ENCODE measurements around the gene MLLT10. TPM values are rescaled to one million over a fixed set of nuclear protein-coding genes. Genes with fewer than 3 reads are reported as not detected.

The MLLT10 gene
- total RNA-seq, 4 donors from 2014 or later: 46.3 to 109 (median 57.7) TPM

DNA sequence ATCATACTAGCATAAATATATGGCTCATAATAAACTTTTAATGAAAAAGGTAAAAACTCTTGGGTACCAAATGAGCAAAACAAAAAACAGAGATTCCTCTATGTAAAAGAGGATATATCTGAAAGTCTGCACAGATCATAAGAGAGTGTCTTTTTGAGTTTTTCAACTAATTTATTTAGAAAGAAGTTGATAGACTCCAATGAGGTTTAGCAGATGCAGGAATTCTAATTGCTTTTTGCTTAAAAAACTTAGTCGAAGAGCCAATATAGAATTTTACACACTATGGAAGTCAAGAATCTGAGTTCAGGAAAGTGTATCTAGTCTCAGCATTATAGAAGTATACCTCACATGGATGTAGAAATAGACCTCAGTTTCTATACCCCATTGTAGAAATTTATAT is 3.4 kb upstream of the MLLT10 start:
- TF ChIP-seq POLR2A (IDR thresholded peaks at IDR 0.05): no peak
- TF ChIP-seq, protein P1, sequence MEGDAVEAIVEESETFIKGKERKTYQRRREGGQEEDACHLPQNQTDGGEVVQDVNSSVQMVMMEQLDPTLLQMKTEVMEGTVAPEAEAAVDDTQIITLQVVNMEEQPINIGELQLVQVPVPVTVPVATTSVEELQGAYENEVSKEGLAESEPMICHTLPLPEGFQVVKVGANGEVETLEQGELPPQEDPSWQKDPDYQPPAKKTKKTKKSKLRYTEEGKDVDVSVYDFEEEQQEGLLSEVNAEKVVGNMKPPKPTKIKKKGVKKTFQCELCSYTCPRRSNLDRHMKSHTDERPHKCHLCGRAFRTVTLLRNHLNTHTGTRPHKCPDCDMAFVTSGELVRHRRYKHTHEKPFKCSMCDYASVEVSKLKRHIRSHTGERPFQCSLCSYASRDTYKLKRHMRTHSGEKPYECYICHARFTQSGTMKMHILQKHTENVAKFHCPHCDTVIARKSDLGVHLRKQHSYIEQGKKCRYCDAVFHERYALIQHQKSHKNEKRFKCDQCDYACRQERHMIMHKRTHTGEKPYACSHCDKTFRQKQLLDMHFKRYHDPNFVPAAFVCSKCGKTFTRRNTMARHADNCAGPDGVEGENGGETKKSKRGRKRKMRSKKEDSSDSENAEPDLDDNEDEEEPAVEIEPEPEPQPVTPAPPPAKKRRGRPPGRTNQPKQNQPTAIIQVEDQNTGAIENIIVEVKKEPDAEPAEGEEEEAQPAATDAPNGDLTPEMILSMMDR (IDR thresholded peaks at IDR 0.05): no peak
- Histone ChIP-seq H3K9me3 (no peaks in the 10 kb centered on the region), H3K36me3 (no peaks in the 10 kb centered on the region), H3K27ac (peak overlapping the region in 1 of 3 donors; percentile 5), H3K27me3 (no peaks in the 10 kb centered on the region), H3K4me1 (peaks cover 6 to 12% of the 10 kb centered on the region in 2 donors), H3K4me3 (replicated peaks in 1 of 3) (no peak overlapping the region)
- intact Hi-C loops (cut with DNase I): no loop called here
- DNase-seq: no peak
- 94 to 98% methylated on average over 1 of the region's 1 CpG for WGBS, 2 donors

DNA sequence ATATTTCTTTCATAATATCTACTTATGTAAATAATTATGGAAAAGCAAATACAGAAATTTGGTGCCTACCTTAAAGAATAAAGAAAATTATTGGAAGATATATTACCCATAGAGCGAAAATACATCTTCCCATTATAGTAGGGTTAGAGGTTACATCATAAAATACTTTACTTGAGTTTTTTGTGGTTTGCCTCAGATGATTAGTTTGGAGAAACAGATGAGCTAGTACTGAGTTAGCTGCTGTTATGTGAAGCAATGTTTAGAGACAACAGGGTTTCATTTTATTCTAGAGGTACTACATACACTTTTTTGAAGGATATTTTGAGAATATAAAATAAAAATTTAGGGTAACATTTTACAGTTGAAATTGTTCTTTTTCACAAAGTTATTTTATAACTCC is 2.9 kb upstream of the MLLT10 start:
- no peaks in the 10 kb centered on the region for H3K9me3 ChIP-seq
- no peaks in the 10 kb centered on the region for H3K36me3 ChIP-seq
- H3K4me1 ChIP-seq: peaks cover 6 to 12% of the 10 kb centered on the region in 2 donors
- intact Hi-C loops (cut with DNase I): no loop called here
- 89 to 100% methylated on average over 1 of the region's 1 CpG for WGBS, 2 donors
- H3K4me3 ChIP-seq (replicated peaks in 1 of 3): no peak overlapping the region
- DNase-seq: no peak
- no peaks in the 10 kb centered on the region for H3K27me3 ChIP-seq
- no peak for TF ChIP-seq POLR2A (IDR thresholded peaks at IDR 0.05)
- TF ChIP-seq, protein P1 (IDR thresholded peaks at IDR 0.05): no peak
- peak overlapping the region in 1 of 3 donors; percentile 24 for H3K27ac ChIP-seq

DNA sequence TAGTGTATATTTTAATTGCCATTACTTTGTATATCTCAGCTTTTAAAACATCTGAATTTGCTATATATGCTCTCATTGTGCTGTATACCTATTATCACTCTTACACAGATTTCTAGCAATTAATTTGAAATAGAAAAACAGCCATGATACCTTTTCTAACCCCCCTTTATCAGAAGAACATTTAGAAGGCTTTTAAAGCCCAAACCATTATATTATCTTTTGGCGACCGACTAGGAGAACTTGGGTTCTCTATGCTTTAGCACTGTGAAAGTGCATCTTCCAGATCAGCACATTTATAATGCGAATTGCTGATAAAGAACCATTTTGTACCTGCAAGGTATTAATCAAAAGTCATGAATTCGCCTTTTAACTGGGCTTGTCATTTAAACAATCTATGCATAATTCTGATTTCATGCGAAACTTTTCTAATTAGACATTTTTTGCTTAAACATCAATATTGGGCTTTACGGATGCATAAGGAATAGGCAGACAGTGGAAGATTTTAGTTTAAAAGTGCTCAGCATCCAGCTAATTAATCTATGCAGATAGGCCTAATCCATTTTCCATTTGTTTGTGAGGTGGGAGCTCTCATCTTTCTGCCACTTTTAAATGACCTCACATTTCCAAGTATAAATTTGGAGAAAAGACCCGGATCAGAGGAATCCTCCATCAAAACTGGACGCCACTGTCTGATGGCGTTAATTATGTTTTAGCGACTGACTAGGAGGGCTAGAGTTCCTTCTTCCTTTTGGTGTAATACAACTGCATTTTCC is 1.2 kb upstream of the MLLT10 start:
- Histone ChIP-seq H3K4me1 (peaks cover 6 to 12% of the 10 kb centered on the region in 2 donors), H3K9me3 (no peaks in the 10 kb centered on the region), H3K27ac (peak overlapping the region; percentile 72 to 98 (median 95)), H3K36me3 (peaks cover 0 to 6% of the 10 kb centered on the region in 2 donors), H3K27me3 (no peaks in the 10 kb centered on the region), H3K4me3 (replicated peaks in 1 of 3) (peak overlapping the region; percentile 1 to 89 (median 19))
- intact Hi-C loops (cut with DNase I): no loop called here
- TF ChIP-seq POLR2A (IDR thresholded peaks at IDR 0.05): no peak
- TF ChIP-seq, protein P1 (IDR thresholded peaks at IDR 0.05): no peak
- no peak for DNase-seq
- whole genome bisulfite sequencing, 2 donors: 48 to 52% methylated on average over 10 of the region's 10 CpGs

DNA sequence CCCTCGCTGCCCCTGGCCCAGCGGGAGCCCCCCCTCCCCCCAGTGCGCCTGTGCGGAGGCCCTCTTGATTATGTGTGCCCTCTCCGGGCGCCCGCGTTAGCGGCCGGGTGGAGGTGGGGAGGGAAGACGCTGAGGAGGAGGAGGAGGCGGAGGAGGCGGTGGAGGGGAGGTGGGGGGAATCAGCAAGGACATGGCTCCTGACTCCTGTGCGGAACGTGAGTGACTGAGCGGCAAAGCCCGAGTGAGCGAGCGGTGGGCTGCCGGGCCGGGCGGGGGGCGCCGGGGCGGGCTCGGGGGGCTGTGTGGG is 201 bp downstream of the MLLT10 start:
- TF ChIP-seq, protein P1 (IDR thresholded peaks at IDR 0.05): no peak
- H3K9me3 ChIP-seq: no peaks in the 10 kb centered on the region
- intact Hi-C loops (cut with DNase I): no loop called here
- WGBS, 2 donors: 0% methylated on average over 5 to 12 of the region's 26 CpGs
- H3K36me3 ChIP-seq: peaks cover 4 to 11% of the 10 kb centered on the region in 2 donors
- H3K27me3 ChIP-seq: no peaks in the 10 kb centered on the region
- peak overlapping the region; percentile 72 to 98 (median 94) for H3K27ac ChIP-seq
- peak overlapping the region in 1 of 3 donors; percentile 89 for H3K4me3 ChIP-seq (replicated peaks in 1 of 3)
- DNase-seq: no peak
- peaks cover 6 to 12% of the 10 kb centered on the region in 2 donors for H3K4me1 ChIP-seq

Measured in thyroid gland (tissue), 4 donors.